Measurements from ENCODE around the gene WFDC10B. TPM values are rescaled to one million over a fixed set of nuclear protein-coding genes. Genes with fewer than 3 reads are reported as not detected.

The WFDC10B gene
- total and polyA plus RNA-seq, 2 donors (not counting 3 experiments of a cell fraction or from before 2014, with no cell fraction given) = not detected

- Histone ChIP-seq H3K9ac (replicated peaks; ENCODE audit: extremely low read depth, insufficient read depth, low read length) (no peak overlapping the region), H3K9me1 (replicated peaks; ENCODE audit: control insufficient read depth, extremely low read depth, insufficient read depth, low read length) (no peaks in the 10 kb centered on the region), H3K79me2 (ENCODE audit: control insufficient read depth, insufficient read depth, low read length) (no peaks in the 10 kb centered on the region), H3K36me3 (ENCODE audit: control insufficient read depth in 2 of 2, extremely low read depth in 1 of 2, insufficient read depth in 2 of 2, low read length in 2 of 2) (no peaks in the 10 kb centered on the region), H3K27ac (ENCODE audit: insufficient read depth, low read depth, low read length) (no peak overlapping the region), H2AFZ (ENCODE audit: low read depth, low read length) (no peak overlapping the region), H3K4me1 (ENCODE audit: control insufficient read depth, extremely low read depth, insufficient read depth, low read length) (no peaks in the 10 kb centered on the region), H3K4me2 (ENCODE audit: insufficient read depth, low read length) (no peak overlapping the region), H3K4me3 (replicated peaks in 1 of 3; ENCODE audit: insufficient read depth in 1 of 3, low read depth in 1 of 3, low read length in 3 of 3) (no peak overlapping the region), H4K20me1 (replicated peaks; ENCODE audit: control insufficient read depth, extremely low read depth, insufficient read depth, low read length) (no peaks in the 10 kb centered on the region), H3K27me3 (ENCODE audit: control insufficient read depth in 2 of 2, insufficient read depth in 2 of 2, low read length in 2 of 2) (no peaks in the 10 kb centered on the region), H3K9me3 (replicated peaks; ENCODE audit: control insufficient read depth, insufficient read depth, low read length) (no peaks in the 10 kb centered on the region)
- no TSS peak for BruUV-seq (replicated peaks)
- ChIA-PET POLR2A (no interaction called here), CTCF (no interaction called here)
- no peak for FAIRE-seq
- intact Hi-C loops (cut with micrococcal nuclease) (no loop called here), dilution Hi-C loops (cut with MboI; ENCODE audit: extremely low pct_ligation_motif_present, low sequenced_read_pairs) (no loop called here)
- DNase-seq (ENCODE audit: low read depth, low spot score) = no peak
- no peak for TF ChIP-seq JUN (IDR thresholded peaks at IDR 0.05; ENCODE audit: borderline replicate concordance, insufficient read depth, insufficient read length, low read depth)
- peak in 1 of 2 donors; percentile 7 for TF ChIP-seq CTCF (IDR thresholded peaks at IDR 0.05; ENCODE audit: extremely low read depth in 1 of 2, insufficient read depth in 1 of 2, low read depth in 1 of 2, low read length in 2 of 2)
Measured at GRCh38 chr20:45685896-45686295, 18.9 kb downstream of the WFDC10B start.

GRCh38 chr20:45679650-45680049 is 25.2 kb downstream of the WFDC10B start:
- FAIRE-seq = no peak
- dilution Hi-C loops (cut with MboI; ENCODE audit: extremely low pct_ligation_motif_present, low sequenced_read_pairs) = no loop called here
- H3K79me2 ChIP-seq (ENCODE audit: control insufficient read depth, insufficient read depth, low read length) = no peaks in the 10 kb centered on the region
- BruUV-seq (replicated peaks) = no TSS peak
- no peak for TF ChIP-seq POLR2A (IDR thresholded peaks at IDR 0.05; ENCODE audit: low read depth, low read length)
- TF ChIP-seq GATA2 (IDR thresholded peaks at IDR 0.05; ENCODE audit: insufficient read depth, insufficient read length, low read depth, low read length) = no peak
- TF ChIP-seq MAX (IDR thresholded peaks at IDR 0.05; ENCODE audit: insufficient read depth, insufficient read length) = no peak
- no peak for TF ChIP-seq JUN (IDR thresholded peaks at IDR 0.05; ENCODE audit: borderline replicate concordance, insufficient read depth, insufficient read length, low read depth)
- TF ChIP-seq FOS (IDR thresholded peaks at IDR 0.05; ENCODE audit: borderline replicate concordance, insufficient read depth, low read length) = no peak
- TF ChIP-seq POLR2AphosphoS5 (IDR thresholded peaks at IDR 0.05; ENCODE audit: insufficient read depth, low read depth, low read length) = no peak
- no peak for TF ChIP-seq CTCF (IDR thresholded peaks at IDR 0.05; ENCODE audit: extremely low read depth in 1 of 2, insufficient read depth in 1 of 2, low read depth in 1 of 2, low read length in 2 of 2)
- TF ChIP-seq MYC (IDR thresholded peaks at IDR 0.05; ENCODE audit: low read depth, low read length) = no peak
- TF ChIP-seq EZH2 (IDR thresholded peaks at IDR 0.05; ENCODE audit: borderline replicate concordance, low read depth, low read length, severe bottlenecking) = no peak
- H3K36me3 ChIP-seq (ENCODE audit: control insufficient read depth in 2 of 2, extremely low read depth in 1 of 2, insufficient read depth in 2 of 2, low read length in 2 of 2) = no peaks in the 10 kb centered on the region
- H4K20me1 ChIP-seq (replicated peaks; ENCODE audit: control insufficient read depth, extremely low read depth, insufficient read depth, low read length) = no peaks in the 10 kb centered on the region
- H3K4me3 ChIP-seq (replicated peaks in 1 of 3; ENCODE audit: insufficient read depth in 1 of 3, low read depth in 1 of 3, low read length in 3 of 3) = no peak overlapping the region
- no peaks in the 10 kb centered on the region for H3K27me3 ChIP-seq (ENCODE audit: control insufficient read depth in 2 of 2, insufficient read depth in 2 of 2, low read length in 2 of 2)
- H3K4me1 ChIP-seq (ENCODE audit: control insufficient read depth, extremely low read depth, insufficient read depth, low read length) = no peaks in the 10 kb centered on the region
- no peak overlapping the region for H3K27ac ChIP-seq (ENCODE audit: insufficient read depth, low read depth, low read length)
- no peak overlapping the region for H3K9ac ChIP-seq (replicated peaks; ENCODE audit: extremely low read depth, insufficient read depth, low read length)
- DNase-seq (ENCODE audit: low read depth, low spot score) = no peak
- no peaks in the 10 kb centered on the region for H3K9me1 ChIP-seq (replicated peaks; ENCODE audit: control insufficient read depth, extremely low read depth, insufficient read depth, low read length)
- H3K9me3 ChIP-seq (replicated peaks; ENCODE audit: control insufficient read depth, insufficient read depth, low read length) = no peaks in the 10 kb centered on the region
- CTCF ChIA-PET = no interaction called here
- no peak overlapping the region for H2AFZ ChIP-seq (ENCODE audit: low read depth, low read length)
- intact Hi-C loops (cut with micrococcal nuclease) = no loop called here
- H3K4me2 ChIP-seq (ENCODE audit: insufficient read depth, low read length) = no peak overlapping the region
- POLR2A ChIA-PET = no interaction called here

Measured in endothelial cell of umbilical vein (primary cell).